Endothelial cell of umbilical vein (primary cell): ENCODE measurements around the gene GBE1. TPM values are rescaled to one million over a fixed set of nuclear protein-coding genes. Genes with fewer than 3 reads are reported as not detected.

Source experiments
- BruUV-seq: library from RNA; stranded (reverse); fragments of 400-500 nt; replicated peaks from 2 replicates; lab custom pipeline; 2021; lab: Mats Ljungman, UMichigan
- CTCF ChIA-PET: fragments of 300-600, 350-600 bp; sonication (Branson Sonifier 250); formaldehyde crosslinking; loops from one replicate; lab custom pipeline; 2021; ENCODE audit warnings: antibody characterized with exemption, inconsistent platforms; lab: Charles Lee
- POLR2A ChIA-PET: fragments of 300-600, 350-600 bp; sonication (Branson Sonifier 250); formaldehyde crosslinking; loops from one replicate; lab custom pipeline; 2021; ENCODE audit warnings: antibody characterized with exemption, inconsistent platforms; lab: Charles Lee
- DNase-seq: peaks from one replicate; pipeline ENCODE4 v3.0.0-alpha.2; 2011; ENCODE audit warnings: low read depth, low spot score
- FAIRE-seq: peaks from 2 replicates; lab custom pipeline; 2011; peaks lifted over from hg19 to GRCh38; lab: Jason Lieb, UNC
- H2AFZ ChIP-seq: 2 replicates; pipeline ENCODE4 v1.6.0; 2012; ENCODE audit warnings: low read depth, low read length, control low read depth, inconsistent platforms
- H3K27ac ChIP-seq: 2 replicates; pipeline ENCODE4 v1.5.1; 2011; ENCODE audit warnings: low read depth, mild to moderate bottlenecking, control low read depth, low read length, moderate library complexity; ENCODE audit not compliant: insufficient read depth
- H3K27me3 ChIP-seq, 2 experiments: 2 replicates each; pipeline versions ENCODE4 v1.6.0 to v1.6.1; 2011; ENCODE audit warnings: low read length in 2 of 2, mixed read lengths in 1 of 2; ENCODE audit not compliant: control insufficient read depth in 2 of 2, insufficient read depth in 2 of 2
- H3K36me3 ChIP-seq, 2 experiments: 2 replicates in 1 of 2; 3 replicates in 1 of 2; pipeline ENCODE4 v1.5.1; 2011; ENCODE audit warnings: low read length in 2 of 2, mild to moderate bottlenecking in 1 of 2, moderate library complexity in 1 of 2; ENCODE audit not compliant: control insufficient read depth in 2 of 2, insufficient read depth in 2 of 2; ENCODE audit errors: extremely low read depth in 1 of 2
- H3K4me1 ChIP-seq: 3 replicates; pipeline ENCODE4 v1.5.1; 2011; ENCODE audit warnings: mild to moderate bottlenecking, low read length; ENCODE audit not compliant: control insufficient read depth, insufficient read depth; ENCODE audit errors: extremely low read depth
- H3K4me2 ChIP-seq: 2 replicates; pipeline ENCODE4 v1.6.1; 2011; ENCODE audit warnings: low read length, control low read depth, mixed read lengths; ENCODE audit not compliant: insufficient read depth
- H3K4me3 ChIP-seq, 3 experiments: fragments of 200-600 bp in 1 of 3; sonication (generic), shearing (Covaris generic) in 1 of 3; replicated peaks in 1 of 3; 2 replicates each; pipeline ENCODE4 v1.5.1; 2011 to 2016; ENCODE audit warnings: control low read depth in 3 of 3, low read length in 3 of 3, mild to moderate bottlenecking in 2 of 3, inconsistent platforms in 1 of 3, low read depth in 1 of 3, moderate library complexity in 1 of 3; ENCODE audit not compliant: insufficient read depth in 1 of 3
- H3K79me2 ChIP-seq: 2 replicates; pipeline ENCODE4 v1.6.0; 2012; ENCODE audit warnings: low read length, inconsistent platforms; ENCODE audit not compliant: control insufficient read depth, insufficient read depth
- H3K9ac ChIP-seq: replicated peaks from 2 replicates; pipeline ENCODE3; 2011; ENCODE audit warnings: low read length, control low read depth; ENCODE audit not compliant: insufficient read depth; ENCODE audit errors: extremely low read depth
- H3K9me1 ChIP-seq: replicated peaks from 3 replicates; pipeline ENCODE4 v1.6.0; 2011; ENCODE audit warnings: mild to moderate bottlenecking, low read length; ENCODE audit not compliant: control insufficient read depth, insufficient read depth; ENCODE audit errors: extremely low read depth
- H3K9me3 ChIP-seq: replicated peaks from 2 replicates; pipeline ENCODE4 v1.5.1; 2012; ENCODE audit warnings: low read length, inconsistent platforms; ENCODE audit not compliant: control insufficient read depth, insufficient read depth
- H4K20me1 ChIP-seq: replicated peaks from 2 replicates; pipeline ENCODE3; 2011; ENCODE audit warnings: mild to moderate bottlenecking, low read length; ENCODE audit not compliant: control insufficient read depth, insufficient read depth; ENCODE audit errors: extremely low read depth
- EZH2 ChIP-seq: IDR thresholded peaks from 2 replicates; pipeline ENCODE4 v1.6.1; 2012; ENCODE audit warnings: borderline replicate concordance, low read depth, mild to moderate bottlenecking, moderate library complexity, low read length, inconsistent platforms; ENCODE audit not compliant: severe bottlenecking
- FOS ChIP-seq: IDR thresholded peaks from 2 replicates; pipeline ENCODE4 v1.6.1; 2011; ENCODE audit warnings: mild to moderate bottlenecking, low read length, moderate library complexity, borderline replicate concordance; ENCODE audit not compliant: insufficient read depth
- GATA2 ChIP-seq: IDR thresholded peaks from 2 replicates; pipeline ENCODE4 v1.7.0; 2011; ENCODE audit warnings: low read depth, mild to moderate bottlenecking, moderate library complexity, mixed read lengths, low read length; ENCODE audit not compliant: insufficient read length, insufficient read depth
- JUN ChIP-seq: IDR thresholded peaks from 2 replicates; pipeline ENCODE4 v1.6.1; 2011; ENCODE audit warnings: borderline replicate concordance, low read depth; ENCODE audit not compliant: insufficient read length, insufficient read depth
- MYC ChIP-seq: IDR thresholded peaks from one replicate; pipeline ENCODE4 v1.6.1; 2011; ENCODE audit warnings: mild to moderate bottlenecking, low read depth, low read length
- POLR2A ChIP-seq: IDR thresholded peaks from 2 replicates; pipeline ENCODE4 v1.6.1; 2012; ENCODE audit warnings: low read depth, mild to moderate bottlenecking, control low read depth, low read length
- POLR2AphosphoS5 ChIP-seq: IDR thresholded peaks from 2 replicates; pipeline ENCODE4 v1.6.1; 2012; ENCODE audit warnings: low read depth, mild to moderate bottlenecking, control low read depth, low read length, moderate library complexity; ENCODE audit not compliant: insufficient read depth
- dilution Hi-C: fragments of 300-500 bp; cut with MboI; formaldehyde crosslinking; loops from one replicate; pipeline ENCODE4 v1.15.0; 2019; ENCODE audit warnings: low sequenced_read_pairs; ENCODE audit not compliant: extremely low pct_ligation_motif_present
- intact Hi-C: fragments of 100-400 bp; cut with micrococcal nuclease; formaldehyde crosslinking; loops from one replicate; pipeline ENCODE4 v1.10.0; 2022
- polyA plus RNA-seq, 4 experiments: library from polyadenylated mRNA; depleted of rRNA in 3 of 4; stranded (reverse) in 3 of 4; unstranded in 1 of 4; fragments of >200 nt; gene quantifications; 2 replicates each; pipeline versions ENCODE4 v1.2.1 to v1.2.3, GENCODE V29; 2011 to 2012; ENCODE audit warnings: missing spikeins in 1 of 4
- total RNA-seq: library from RNA; stranded (reverse); gene quantifications from 2 replicates; pipeline ENCODE4 v1.2.3, GENCODE V29; 2021
- TF ChIP-seq, protein P1 (sequence below): IDR thresholded peaks from 2 replicates; pipeline ENCODE4 v1.6.1; 2011; ENCODE audit not compliant: insufficient read depth, insufficient read length
- TF ChIP-seq, protein P2 (sequence below), 2 donors: IDR thresholded peaks; 1 replicate in 1 of 2; 2 replicates in 1 of 2; pipeline ENCODE4 v1.5.1; 2011; ENCODE audit warnings: low read length in 2 of 2, mild to moderate bottlenecking in 2 of 2, moderate library complexity in 2 of 2, control low read depth in 1 of 2, inconsistent platforms in 1 of 2, low read depth in 1 of 2; ENCODE audit not compliant: insufficient read depth in 1 of 2; ENCODE audit errors: extremely low read depth in 1 of 2

The GBE1 gene
- total and polyA plus RNA-seq, 2 donors (not counting 3 experiments of a cell fraction or from before 2014, with no cell fraction given), result 35.9 to 110 TPM

DNA sequence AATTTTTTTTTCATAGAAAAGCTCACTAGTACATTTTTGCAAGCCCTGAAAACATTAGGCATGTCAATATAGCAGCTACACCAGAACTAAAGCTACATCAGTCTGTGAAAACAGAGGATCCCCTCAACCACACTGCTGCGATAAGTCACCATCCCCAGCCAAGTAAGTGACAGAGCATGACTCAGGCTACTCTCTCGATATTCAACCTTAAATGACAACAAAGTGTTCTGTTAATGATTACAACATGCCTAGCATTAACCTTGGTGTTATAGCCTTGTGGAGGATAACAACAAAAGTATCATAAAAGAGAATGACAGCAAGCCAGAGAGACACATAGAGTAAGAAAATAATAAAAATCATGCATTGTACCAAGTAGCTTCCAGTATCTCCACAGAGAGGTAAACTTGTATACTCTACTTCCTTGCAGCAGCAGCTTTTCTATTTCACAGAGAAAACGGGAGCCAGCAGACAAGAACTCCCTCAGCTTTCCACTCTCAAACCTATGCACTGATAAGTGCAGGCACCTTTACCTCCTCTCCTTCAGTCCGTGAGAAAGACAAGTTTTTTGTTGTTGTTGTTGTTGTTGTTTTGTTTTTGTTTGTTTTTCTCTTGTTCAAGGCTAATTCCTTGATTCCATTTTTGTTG, 76.6 kb downstream of the GBE1 start:
- Histone ChIP-seq H3K9me1 (no peaks in the 10 kb centered on the region), H3K4me2 (no peak overlapping the region), H3K9ac (no peak overlapping the region), H2AFZ (no peak overlapping the region), H3K27me3 (no peaks in the 10 kb centered on the region), H3K4me3 (no peak overlapping the region), H3K4me1 (no peaks in the 10 kb centered on the region), H3K36me3 (no peaks in the 10 kb centered on the region), H4K20me1 (no peaks in the 10 kb centered on the region), H3K79me2 (peaks cover 34% of the 10 kb centered on the region), H3K27ac (no peak overlapping the region), H3K9me3 (no peaks in the 10 kb centered on the region)
- DNase-seq, result no peak
- CTCF ChIA-PET, result interaction anchor here (0.6 to 2.1 kb wide), 3 partner anchors 16 to 332 kb away, joined by 3 to 5 read pairs (median 4); no protein-coding TSS in a partner anchor
- no peak for FAIRE-seq
- dilution Hi-C loops, result no loop called here
- BruUV-seq, result no TSS peak
- TF ChIP-seq FOS, result no peak
- TF ChIP-seq MYC, result no peak
- TF ChIP-seq, protein P1, sequence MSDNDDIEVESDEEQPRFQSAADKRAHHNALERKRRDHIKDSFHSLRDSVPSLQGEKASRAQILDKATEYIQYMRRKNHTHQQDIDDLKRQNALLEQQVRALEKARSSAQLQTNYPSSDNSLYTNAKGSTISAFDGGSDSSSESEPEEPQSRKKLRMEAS, result no peak
- TF ChIP-seq JUN, result no peak
- TF ChIP-seq POLR2A, result no peak
- TF ChIP-seq GATA2, result no peak
- no peak for TF ChIP-seq POLR2AphosphoS5
- TF ChIP-seq, protein P2, sequence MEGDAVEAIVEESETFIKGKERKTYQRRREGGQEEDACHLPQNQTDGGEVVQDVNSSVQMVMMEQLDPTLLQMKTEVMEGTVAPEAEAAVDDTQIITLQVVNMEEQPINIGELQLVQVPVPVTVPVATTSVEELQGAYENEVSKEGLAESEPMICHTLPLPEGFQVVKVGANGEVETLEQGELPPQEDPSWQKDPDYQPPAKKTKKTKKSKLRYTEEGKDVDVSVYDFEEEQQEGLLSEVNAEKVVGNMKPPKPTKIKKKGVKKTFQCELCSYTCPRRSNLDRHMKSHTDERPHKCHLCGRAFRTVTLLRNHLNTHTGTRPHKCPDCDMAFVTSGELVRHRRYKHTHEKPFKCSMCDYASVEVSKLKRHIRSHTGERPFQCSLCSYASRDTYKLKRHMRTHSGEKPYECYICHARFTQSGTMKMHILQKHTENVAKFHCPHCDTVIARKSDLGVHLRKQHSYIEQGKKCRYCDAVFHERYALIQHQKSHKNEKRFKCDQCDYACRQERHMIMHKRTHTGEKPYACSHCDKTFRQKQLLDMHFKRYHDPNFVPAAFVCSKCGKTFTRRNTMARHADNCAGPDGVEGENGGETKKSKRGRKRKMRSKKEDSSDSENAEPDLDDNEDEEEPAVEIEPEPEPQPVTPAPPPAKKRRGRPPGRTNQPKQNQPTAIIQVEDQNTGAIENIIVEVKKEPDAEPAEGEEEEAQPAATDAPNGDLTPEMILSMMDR (IDR thresholded peaks at IDR 0.05; ENCODE audit: extremely low read depth in 1 of 2, insufficient read depth in 1 of 2, low read depth in 1 of 2, low read length in 2 of 2), result no peak
- TF ChIP-seq EZH2, result no peak
- POLR2A ChIA-PET, result no interaction called here
- intact Hi-C loops, result no loop called here
